SU-DHL-6 (cell line): ENCODE measurements around the gene PLPP7.

Experiments
- CTCF ChIP-seq: fragments of 200-600 bp; sonication (generic); IDR thresholded peaks from one replicate; pipeline ENCODE4 v1.5.1; 2017; ENCODE audit warnings: antibody characterized with exemption, mild to moderate bottlenecking, low read length, moderate library complexity; ENCODE audit not compliant: insufficient read depth, poor library complexity, severe bottlenecking
- EZH2phosphoT487 ChIP-seq: fragments of 200-600 bp; sonication (generic), shearing (Covaris generic); conservative IDR thresholded peaks from 2 replicates; pipeline ENCODE4 v1.6.1; 2018; ENCODE audit warnings: mild to moderate bottlenecking, antibody characterized with exemption, low read length, moderate library complexity, mixed read lengths

- TF ChIP-seq CTCF: no peak
- TF ChIP-seq EZH2phosphoT487: no peak
Measured at GRCh38 chr9:131257266-131258025, 32.1 kb upstream of the PLPP7 start.
